Measurements from ENCODE around the gene CISTR.

Gene CISTR

DNA sequence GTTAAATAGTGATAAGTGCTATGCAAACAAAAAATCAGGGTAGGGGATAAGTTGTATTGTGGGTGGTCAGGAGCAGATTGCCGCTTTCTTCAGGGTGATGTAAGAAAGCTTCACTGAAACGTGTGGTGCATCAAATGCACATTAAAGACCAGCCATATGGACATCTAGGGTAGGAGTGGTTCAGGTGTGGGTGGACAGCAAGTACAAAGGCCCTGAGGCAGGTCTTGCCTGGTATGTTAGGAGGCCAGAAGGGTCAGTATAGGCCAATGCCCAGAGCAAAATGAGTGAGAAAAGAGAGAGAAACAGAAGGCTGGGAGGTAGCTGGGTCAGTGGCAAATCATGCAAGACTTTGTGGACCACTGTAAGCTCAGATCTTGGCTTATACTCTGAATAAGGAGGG, 25.6 kb upstream of the CISTR start:
- no peak overlapping the region for H3K27ac ChIP-seq (ENCODE audit: low read depth, low read length)
- no peaks in the 10 kb centered on the region for H3K27me3 ChIP-seq (ENCODE audit: control insufficient read depth, low read length)
- H3K4me2 ChIP-seq (ENCODE audit: low read length), result no peak overlapping the region
- no peaks in the 10 kb centered on the region for H3K4me1 ChIP-seq (ENCODE audit: control insufficient read depth, low read length)
- no peaks in the 10 kb centered on the region for H3F3A ChIP-seq (ENCODE audit: control insufficient read depth, insufficient read depth)
- H3K79me2 ChIP-seq (ENCODE audit: control insufficient read depth, low read length), result no peaks in the 10 kb centered on the region
- H3K9me3 ChIP-seq (ENCODE audit: control insufficient read depth, insufficient read depth, low read length), result no peaks in the 10 kb centered on the region
- H4K20me1 ChIP-seq (ENCODE audit: control insufficient read depth, insufficient read depth, low read depth, low read length), result no peaks in the 10 kb centered on the region
- no peaks in the 10 kb centered on the region for H3K9me2 ChIP-seq (replicated peaks; ENCODE audit: control insufficient read depth, low read length)
- no peak overlapping the region for H3K4me3 ChIP-seq (ENCODE audit: low read length)
- no peak for TF ChIP-seq EZH2phosphoT487 (IDR thresholded peaks at IDR 0.05; ENCODE audit: borderline replicate concordance, low read length)
- TF ChIP-seq, protein P1, sequence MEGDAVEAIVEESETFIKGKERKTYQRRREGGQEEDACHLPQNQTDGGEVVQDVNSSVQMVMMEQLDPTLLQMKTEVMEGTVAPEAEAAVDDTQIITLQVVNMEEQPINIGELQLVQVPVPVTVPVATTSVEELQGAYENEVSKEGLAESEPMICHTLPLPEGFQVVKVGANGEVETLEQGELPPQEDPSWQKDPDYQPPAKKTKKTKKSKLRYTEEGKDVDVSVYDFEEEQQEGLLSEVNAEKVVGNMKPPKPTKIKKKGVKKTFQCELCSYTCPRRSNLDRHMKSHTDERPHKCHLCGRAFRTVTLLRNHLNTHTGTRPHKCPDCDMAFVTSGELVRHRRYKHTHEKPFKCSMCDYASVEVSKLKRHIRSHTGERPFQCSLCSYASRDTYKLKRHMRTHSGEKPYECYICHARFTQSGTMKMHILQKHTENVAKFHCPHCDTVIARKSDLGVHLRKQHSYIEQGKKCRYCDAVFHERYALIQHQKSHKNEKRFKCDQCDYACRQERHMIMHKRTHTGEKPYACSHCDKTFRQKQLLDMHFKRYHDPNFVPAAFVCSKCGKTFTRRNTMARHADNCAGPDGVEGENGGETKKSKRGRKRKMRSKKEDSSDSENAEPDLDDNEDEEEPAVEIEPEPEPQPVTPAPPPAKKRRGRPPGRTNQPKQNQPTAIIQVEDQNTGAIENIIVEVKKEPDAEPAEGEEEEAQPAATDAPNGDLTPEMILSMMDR (IDR thresholded peaks at IDR 0.05; ENCODE audit: low read depth, low read length, poor library complexity, severe bottlenecking), result no peak
- peaks cover 4% of the 10 kb centered on the region; the same call in 1 of the 2 replicates for H3K36me3 ChIP-seq (ENCODE audit: control insufficient read depth, low read length)

DNA sequence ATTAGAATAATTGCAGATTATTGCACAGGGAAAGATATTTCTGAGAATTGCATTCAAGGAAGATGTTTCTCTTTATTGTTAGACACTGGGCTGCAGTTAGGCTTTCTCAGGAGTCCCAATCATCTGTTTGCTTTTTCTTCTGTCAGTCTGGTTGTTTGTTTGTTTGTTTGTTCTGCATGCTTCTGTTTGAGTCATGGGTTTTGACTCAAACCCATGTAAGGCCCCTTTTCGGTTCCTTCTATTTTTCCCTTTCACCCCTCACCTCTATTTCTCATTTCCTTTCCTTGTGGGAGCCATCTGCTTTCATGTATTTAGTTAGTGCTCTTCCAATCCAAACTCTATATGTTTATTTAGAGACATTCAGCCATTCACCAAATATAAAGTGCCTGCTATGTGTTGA, 25.1 kb upstream of the CISTR start:
- Histone ChIP-seq H3K27ac (ENCODE audit: low read depth, low read length) (no peak overlapping the region), H3K36me3 (ENCODE audit: control insufficient read depth, low read length) (peaks cover under 1% of the 10 kb centered on the region; the same call in 1 of the 2 replicates), H4K20me1 (ENCODE audit: control insufficient read depth, insufficient read depth, low read depth, low read length) (no peaks in the 10 kb centered on the region), H3K27me3 (ENCODE audit: control insufficient read depth, low read length) (no peaks in the 10 kb centered on the region), H3K9me3 (ENCODE audit: control insufficient read depth, insufficient read depth, low read length) (no peaks in the 10 kb centered on the region), H3K79me2 (ENCODE audit: control insufficient read depth, low read length) (no peaks in the 10 kb centered on the region), H3K4me2 (ENCODE audit: low read length) (no peak overlapping the region), H3K4me1 (ENCODE audit: control insufficient read depth, low read length) (no peaks in the 10 kb centered on the region), H3K4me3 (ENCODE audit: low read length) (no peak overlapping the region), H3K9me2 (replicated peaks; ENCODE audit: control insufficient read depth, low read length) (no peaks in the 10 kb centered on the region), H3F3A (ENCODE audit: control insufficient read depth, insufficient read depth) (no peaks in the 10 kb centered on the region)
- no peak for TF ChIP-seq EZH2phosphoT487 (IDR thresholded peaks at IDR 0.05; ENCODE audit: borderline replicate concordance, low read length)
- TF ChIP-seq, protein P1 (IDR thresholded peaks at IDR 0.05; ENCODE audit: low read depth, low read length, poor library complexity, severe bottlenecking), result no peak

- Histone ChIP-seq H4K20me1 (ENCODE audit: control insufficient read depth, insufficient read depth, low read depth, low read length) (no peaks in the 10 kb centered on the region), H3K4me1 (ENCODE audit: control insufficient read depth, low read length) (no peaks in the 10 kb centered on the region), H3K27ac (ENCODE audit: low read depth, low read length) (no peak overlapping the region), H3K4me2 (ENCODE audit: low read length) (no peak overlapping the region), H3K36me3 (ENCODE audit: control insufficient read depth, low read length) (no peaks in the 10 kb centered on the region; the same call in 1 of the 2 replicates), H3K79me2 (ENCODE audit: control insufficient read depth, low read length) (no peaks in the 10 kb centered on the region), H3K9me3 (ENCODE audit: control insufficient read depth, insufficient read depth, low read length) (no peaks in the 10 kb centered on the region), H3K4me3 (ENCODE audit: low read length) (no peak overlapping the region), H3K27me3 (ENCODE audit: control insufficient read depth, low read length) (no peaks in the 10 kb centered on the region), H3K9me2 (replicated peaks; ENCODE audit: control insufficient read depth, low read length) (no peaks in the 10 kb centered on the region), H3F3A (ENCODE audit: control insufficient read depth, insufficient read depth) (no peaks in the 10 kb centered on the region)
- no peak for TF ChIP-seq EZH2phosphoT487 (IDR thresholded peaks at IDR 0.05; ENCODE audit: borderline replicate concordance, low read length)
Observed at GRCh38 chr12:53775478-53776145, 23.8 kb upstream of the CISTR start.

- Histone ChIP-seq H3K9me3 (ENCODE audit: control insufficient read depth, insufficient read depth, low read length) (no peaks in the 10 kb centered on the region), H3K79me2 (ENCODE audit: control insufficient read depth, low read length) (no peaks in the 10 kb centered on the region), H3K4me2 (ENCODE audit: low read length) (no peak overlapping the region), H3K9me2 (replicated peaks; ENCODE audit: control insufficient read depth, low read length) (no peaks in the 10 kb centered on the region), H4K20me1 (ENCODE audit: control insufficient read depth, insufficient read depth, low read depth, low read length) (no peaks in the 10 kb centered on the region; the same call in 1 of the 2 replicates), H3K4me1 (ENCODE audit: control insufficient read depth, low read length) (no peaks in the 10 kb centered on the region), H3K4me3 (ENCODE audit: low read length) (no peak overlapping the region), H3K27me3 (ENCODE audit: control insufficient read depth, low read length) (no peaks in the 10 kb centered on the region), H3K27ac (ENCODE audit: low read depth, low read length) (no peak overlapping the region), H3F3A (ENCODE audit: control insufficient read depth, insufficient read depth) (no peaks in the 10 kb centered on the region), H3K36me3 (ENCODE audit: control insufficient read depth, low read length) (peaks cover 4% of the 10 kb centered on the region; the same call in 1 of the 2 replicates)
- no peak for TF ChIP-seq EZH2phosphoT487 (IDR thresholded peaks at IDR 0.05; ENCODE audit: borderline replicate concordance, low read length)
- TF ChIP-seq, protein P1 (IDR thresholded peaks at IDR 0.05; ENCODE audit: low read depth, low read length, poor library complexity, severe bottlenecking), result no peak
Observed at GRCh38 chr12:53770281-53770680, 18.5 kb upstream of the CISTR start.

All from DOHH2 (cell line).